ENCODE measurements around the gene HPN.
"Not testable (repeated sequence)": the region's sequence is repeated elsewhere in the genome, so short reads cannot be mapped to it uniquely, and the experiment has no call there.

Gene HPN

DNA sequence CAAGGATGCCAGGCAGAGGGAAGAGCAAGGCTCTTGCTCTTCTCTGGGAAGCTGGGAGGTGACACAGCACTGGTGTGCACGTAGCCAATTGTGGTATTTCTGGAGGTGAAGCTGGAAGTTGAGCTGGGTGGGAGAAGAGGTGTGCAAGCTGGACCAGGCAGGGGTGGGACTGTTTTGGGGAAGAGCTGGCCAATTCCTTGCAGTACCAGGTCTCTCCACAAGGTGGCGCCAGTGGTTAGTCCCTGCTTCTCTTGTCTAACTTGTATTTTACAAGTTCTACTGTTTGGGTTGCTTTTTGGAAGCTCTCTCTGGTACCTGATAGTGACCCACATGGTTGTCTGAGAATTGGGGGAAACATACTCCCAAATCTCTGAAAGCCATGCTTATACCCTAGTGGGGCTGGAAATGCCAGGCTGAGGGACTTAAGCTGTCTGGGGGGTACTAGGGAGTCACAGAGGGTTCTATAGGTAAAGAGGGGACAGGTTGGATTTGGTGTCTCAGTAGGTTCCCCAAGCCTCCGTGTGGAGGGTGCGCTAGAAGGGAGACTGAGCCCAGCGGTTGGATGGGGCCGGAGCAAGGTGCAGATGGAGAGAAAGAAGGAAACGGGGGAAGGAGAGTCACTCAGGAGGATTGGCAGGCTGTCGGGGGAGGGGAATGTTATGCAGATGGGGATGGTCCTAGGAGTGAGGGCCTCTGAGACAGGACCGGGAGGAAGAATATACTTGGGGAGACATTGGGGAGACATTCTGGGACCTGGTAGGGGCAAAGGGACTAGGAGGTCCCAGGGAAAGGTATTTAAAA, 3.0 kb downstream of the HPN start:
- peak; percentile 97 for TF ChIP-seq CTCF (IDR thresholded peaks at IDR 0.05; ENCODE audit: low read depth, low read length)
- in situ Hi-C loops (cut with HindIII; ENCODE audit: low sequenced_read_pairs), result no loop called here
- DNase-seq (ENCODE audit: low read depth, low spot score), result peak; percentile 40
- H3K4me3 ChIP-seq (ENCODE audit: low read depth, low read length), result no peak overlapping the region

GRCh38 chr19:35045667-35046300, 4.3 kb downstream of the HPN start:
- DNase-seq (ENCODE audit: low read depth, low spot score), result no peak
- peak; percentile 48 for TF ChIP-seq CTCF (IDR thresholded peaks at IDR 0.05; ENCODE audit: low read depth, low read length)
- in situ Hi-C loops (cut with HindIII; ENCODE audit: low sequenced_read_pairs), result no loop called here
- H3K4me3 ChIP-seq (ENCODE audit: low read depth, low read length), result no peak overlapping the region

DNA sequence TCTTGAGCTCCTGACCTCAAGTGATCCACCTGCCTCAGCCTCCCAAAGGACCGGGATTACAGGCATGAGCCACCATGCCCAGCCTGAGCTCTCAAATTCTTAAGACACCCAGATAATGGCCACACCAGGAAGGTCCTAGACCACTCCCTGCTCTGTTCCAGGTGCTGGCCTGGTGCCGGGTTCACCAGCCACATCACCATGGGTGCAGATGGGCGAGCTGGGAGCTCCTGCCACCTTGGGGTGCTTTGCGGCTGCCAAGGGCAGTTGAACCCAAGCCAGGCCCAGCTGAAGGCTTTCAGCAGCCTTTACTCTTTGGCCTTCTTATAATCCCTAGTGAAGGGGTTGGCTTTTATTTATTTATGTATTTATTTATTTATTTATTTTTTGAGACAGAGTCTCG, 4.9 kb downstream of the HPN start:
- TF ChIP-seq CTCF (IDR thresholded peaks at IDR 0.05; ENCODE audit: low read depth, low read length), result no peak
- no peak for DNase-seq (ENCODE audit: low read depth, low spot score)
- in situ Hi-C loops (cut with HindIII; ENCODE audit: low sequenced_read_pairs), result no loop called here
- H3K4me3 ChIP-seq (ENCODE audit: low read depth, low read length), result no peak overlapping the region

GRCh38 chr19:35048911-35049411, 7.4 kb downstream of the HPN start:
- H3K4me3 ChIP-seq (ENCODE audit: low read depth, low read length), result no peak overlapping the region
- TF ChIP-seq CTCF (IDR thresholded peaks at IDR 0.05; ENCODE audit: low read depth, low read length), result no peak
- in situ Hi-C loops (cut with HindIII; ENCODE audit: low sequenced_read_pairs), result no loop called here
- DNase-seq (ENCODE audit: low read depth, low spot score), result no peak

- DNase-seq (ENCODE audit: low read depth, low spot score), result no peak
- in situ Hi-C loops (cut with HindIII; ENCODE audit: low sequenced_read_pairs), result no loop called here
Observed at GRCh38 chr19:35049456-35049855, 7.9 kb downstream of the HPN start.

GRCh38 chr19:35050662-35051061, 9.1 kb downstream of the HPN start:
- DNase-seq (ENCODE audit: low read depth, low spot score); in situ Hi-C loops (cut with HindIII; ENCODE audit: low sequenced_read_pairs): not testable (repeated sequence)

More at GRCh38 chr19:35049456-35049855, 7.9 kb downstream of the HPN start:
- no peak overlapping the region for H3K4me3 ChIP-seq (ENCODE audit: low read depth, low read length)
- TF ChIP-seq CTCF (IDR thresholded peaks at IDR 0.05; ENCODE audit: low read depth, low read length), result no peak

DNA sequence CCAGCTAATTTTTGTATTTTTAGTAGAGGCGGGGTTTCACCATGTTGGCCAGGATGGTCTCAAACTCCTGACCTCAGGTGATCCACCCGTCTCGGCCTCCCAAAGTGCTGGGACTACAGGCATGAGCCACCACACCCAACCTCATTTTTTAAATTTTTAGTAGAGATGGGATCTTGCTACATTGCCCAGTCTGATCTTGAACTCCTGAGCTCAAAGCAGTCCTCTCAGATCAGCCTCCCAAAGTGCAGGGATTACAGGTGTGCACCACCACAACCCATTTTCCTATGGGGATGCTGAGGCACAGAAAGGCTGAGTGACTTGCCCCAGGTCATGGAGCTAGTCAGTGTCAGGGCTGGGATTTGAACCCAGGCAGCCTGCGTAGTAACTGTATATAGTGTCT, 9.7 kb downstream of the HPN start:
- in situ Hi-C loops (cut with HindIII; ENCODE audit: low sequenced_read_pairs); H3K4me3 ChIP-seq (ENCODE audit: low read depth, low read length); DNase-seq (ENCODE audit: low read depth, low spot score): not testable (repeated sequence)

More at GRCh38 chr19:35050662-35051061, 9.1 kb downstream of the HPN start:
- H3K4me3 ChIP-seq (ENCODE audit: low read depth, low read length), result not testable (repeated sequence)
